NCI-H446 treated with DMSO at 0.1 percent for 48 hours (cell line): ENCODE measurements around the gene SOX4.
"Not testable (repeated sequence)": the region's sequence is repeated elsewhere in the genome, so short reads cannot be mapped to it uniquely, and the experiment has no call there.

ENCODE experiments used
- DNase-seq: peaks from one replicate; lab custom pipeline; 2025; lab: John Stamatoyannopoulos, UW

Gene SOX4

DNA sequence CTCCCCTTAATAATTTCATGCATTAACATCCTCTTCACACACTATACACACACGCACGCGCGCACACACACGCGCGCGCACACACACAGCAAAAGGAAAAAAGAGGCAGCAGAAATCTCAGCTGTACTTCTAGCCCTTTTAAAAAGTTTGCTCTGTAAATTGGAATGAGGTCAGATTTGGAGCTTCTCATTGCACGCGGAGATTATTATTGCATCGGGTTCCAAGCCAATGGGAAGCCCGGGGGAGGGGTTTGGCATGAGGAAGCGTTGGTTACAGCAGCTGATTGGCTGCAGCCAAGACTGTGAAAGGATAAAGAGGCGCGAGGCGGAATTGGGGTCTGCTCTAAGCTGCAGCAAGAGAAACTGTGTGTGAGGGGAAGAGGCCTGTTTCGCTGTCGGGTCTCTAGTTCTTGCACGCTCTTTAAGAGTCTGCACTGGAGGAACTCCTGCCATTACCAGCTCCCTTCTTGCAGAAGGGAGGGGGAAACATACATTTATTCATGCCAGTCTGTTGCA is at the start of gene SOX4:
SOX4 (plus strand) TSS at position 340 of the 515 bp plus-strand sequence. CDS start 784 bp downstream, outside the sequence.
- DNase-seq, result peak; percentile 99

DNA sequence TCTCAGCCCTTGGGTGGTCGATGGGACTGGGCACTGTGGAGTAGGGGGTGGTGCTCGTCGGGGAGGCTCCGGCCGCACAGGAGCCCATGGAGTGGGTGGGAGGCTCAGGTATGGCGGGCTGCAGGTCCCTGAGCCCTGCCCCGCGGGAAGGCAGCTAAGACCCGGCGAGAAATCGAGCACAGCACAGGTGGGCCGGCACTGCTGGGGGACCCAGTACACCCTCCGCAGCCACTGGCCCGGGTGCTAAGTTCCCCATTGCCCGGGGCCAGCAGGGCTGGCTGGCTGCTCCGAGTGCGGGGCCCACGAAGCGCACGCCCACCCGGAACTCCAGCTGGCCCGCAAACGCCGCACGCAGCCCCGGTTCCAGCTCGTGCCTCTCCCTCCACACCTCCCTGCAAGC is 41.3 kb upstream of the SOX4 start:
- DNase-seq, result not testable (repeated sequence)

DNA sequence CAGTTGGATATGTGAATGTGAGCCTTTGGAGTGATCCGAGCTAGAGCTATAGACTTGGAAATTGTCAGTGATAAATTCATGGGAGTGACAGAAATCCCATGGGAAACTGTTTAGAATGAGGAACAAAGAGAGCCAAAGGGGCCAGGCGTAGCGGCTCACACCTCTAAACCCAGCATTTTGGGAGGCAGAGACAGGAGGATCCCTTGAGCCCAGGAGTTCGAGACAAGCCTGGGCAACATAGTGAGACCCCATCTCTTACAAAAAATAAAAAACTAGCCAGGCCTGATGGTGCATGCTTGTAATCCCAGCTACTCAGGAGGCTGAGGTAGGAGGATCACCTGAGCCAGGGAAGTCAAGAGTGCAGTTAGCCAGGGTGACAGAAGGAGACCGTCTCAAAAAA is 39.3 kb upstream of the SOX4 start:
- no peak for DNase-seq

DNA sequence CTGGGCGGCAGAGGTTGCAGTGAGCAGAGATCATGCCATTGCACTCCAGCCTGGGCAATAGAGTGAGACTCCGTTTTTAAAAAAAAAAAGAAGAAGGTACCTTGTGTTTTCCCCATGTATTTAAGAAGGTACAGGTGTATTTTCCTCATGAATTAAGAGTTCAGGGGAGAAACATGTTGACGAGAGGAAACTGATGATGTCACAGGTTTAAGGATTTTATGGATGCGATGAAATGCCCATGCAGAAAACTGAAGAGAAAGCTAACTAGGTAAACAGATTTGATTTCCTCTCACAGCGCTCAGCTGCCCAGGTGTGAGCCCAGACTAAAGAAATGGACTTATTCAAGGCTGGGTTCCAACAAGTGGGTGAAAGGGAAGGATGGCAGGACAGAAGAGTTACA is 38.4 kb upstream of the SOX4 start:
- no peak for DNase-seq

DNA sequence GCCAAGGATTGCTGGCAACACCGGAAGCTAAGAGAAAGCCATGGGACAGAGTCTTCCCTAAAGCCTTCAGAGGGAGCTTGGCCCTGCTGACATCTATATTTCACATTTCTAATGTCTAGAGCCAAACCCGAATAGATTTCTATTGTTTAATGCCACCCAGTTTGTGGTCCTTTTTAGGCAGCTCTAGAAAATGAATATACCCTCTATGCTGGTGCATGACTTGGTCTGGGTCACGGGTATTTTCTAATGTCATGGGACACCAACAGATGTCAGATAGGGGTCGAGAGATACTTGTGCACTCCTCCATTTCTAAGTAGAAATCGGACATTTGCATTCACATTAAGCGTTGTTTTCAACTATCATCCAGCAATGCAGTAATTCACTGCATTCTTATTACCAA is 37.0 kb upstream of the SOX4 start:
- DNase-seq, result no peak

DNA sequence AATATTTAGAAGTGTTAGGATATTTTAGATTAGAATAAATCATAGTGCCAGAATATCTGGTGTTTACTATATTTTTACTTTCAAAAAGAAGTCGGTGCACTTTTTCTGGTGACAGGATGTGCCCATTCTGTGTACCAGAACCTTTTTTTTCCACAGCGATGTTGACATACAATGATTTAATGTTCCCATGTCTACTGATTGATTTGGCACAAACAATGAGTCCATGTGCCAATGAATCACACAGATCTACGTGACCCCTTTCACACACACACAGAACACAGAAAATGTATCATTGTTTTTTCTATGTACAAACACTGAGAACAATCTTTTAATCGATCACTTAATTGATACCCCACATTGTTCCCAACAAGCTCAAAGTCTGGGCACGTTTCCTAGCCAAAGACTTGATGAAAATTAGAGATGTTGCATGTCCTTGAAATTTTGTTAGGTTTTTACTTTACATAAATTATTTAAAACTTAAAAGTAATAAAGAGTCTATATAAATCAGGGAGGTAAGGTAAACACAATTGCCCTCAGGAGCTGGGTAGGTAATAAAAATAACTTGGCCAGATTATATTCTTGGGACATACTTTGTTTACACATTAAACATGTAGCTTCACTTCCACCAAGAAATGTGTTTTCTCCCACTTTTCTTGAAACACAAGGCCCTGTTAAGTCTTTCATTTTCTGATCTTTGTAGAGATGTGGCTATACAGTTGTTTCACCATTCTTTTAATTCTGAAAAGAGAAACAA is 36.4 kb upstream of the SOX4 start:
- peak; percentile 30 for DNase-seq

DNA sequence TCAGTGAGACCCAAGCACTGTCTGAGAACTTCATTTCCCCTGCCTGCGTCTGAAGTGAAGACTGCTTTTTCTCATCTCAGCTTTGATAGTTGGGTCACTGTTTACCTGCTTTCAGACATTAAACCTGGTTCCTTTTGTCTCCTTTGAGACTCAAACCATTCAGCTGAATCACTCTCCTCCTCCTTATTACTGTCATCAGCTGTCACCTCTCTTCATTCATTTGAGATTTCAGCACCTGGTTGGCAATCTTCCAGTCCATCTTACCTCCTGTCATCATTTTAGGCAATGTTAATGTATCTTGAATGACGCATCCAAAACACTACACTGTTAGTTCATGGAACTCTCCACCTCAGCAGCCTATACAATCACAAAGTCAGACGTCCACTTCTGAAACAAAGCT is 34.3 kb upstream of the SOX4 start:
- DNase-seq, result no peak

DNA sequence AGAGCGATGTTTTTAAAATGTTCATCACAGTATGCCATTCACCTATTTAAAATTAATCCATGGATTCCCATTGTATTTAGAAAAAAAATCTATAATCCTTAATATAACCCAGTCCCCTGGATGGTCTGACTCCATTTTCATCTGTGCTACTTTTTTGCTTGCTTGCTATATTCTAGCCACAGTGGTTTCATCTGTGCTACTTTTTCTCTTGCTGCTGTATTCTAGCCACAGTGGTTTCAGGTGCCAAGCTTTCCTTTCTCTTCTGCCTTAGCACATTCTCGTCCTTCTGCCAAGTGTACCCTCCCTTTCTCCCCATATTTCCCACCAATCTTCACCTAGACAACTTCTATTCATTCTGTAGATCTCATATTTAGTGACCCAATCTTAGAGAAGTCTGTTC is 33.3 kb upstream of the SOX4 start:
- no peak for DNase-seq

DNA sequence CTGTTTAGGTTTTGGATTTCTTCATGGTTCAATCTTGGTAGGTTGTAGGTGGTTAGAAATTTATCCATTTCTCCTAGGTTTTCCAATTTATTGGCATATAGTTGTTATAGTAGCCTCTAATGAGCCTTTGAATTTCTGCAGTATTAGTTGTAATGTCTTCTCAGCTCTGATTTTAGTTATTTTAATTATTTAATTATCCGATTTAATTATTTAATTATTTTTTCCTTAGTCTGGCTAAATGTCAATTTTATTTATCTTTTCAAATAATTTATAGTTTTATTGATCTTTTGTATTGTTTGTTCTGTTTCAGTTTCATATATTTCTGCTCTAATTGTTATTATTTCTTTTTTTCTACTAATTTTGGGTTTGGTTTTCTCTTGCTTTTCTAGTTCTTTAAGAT is 28.1 kb upstream of the SOX4 start:
- no peak for DNase-seq

DNA sequence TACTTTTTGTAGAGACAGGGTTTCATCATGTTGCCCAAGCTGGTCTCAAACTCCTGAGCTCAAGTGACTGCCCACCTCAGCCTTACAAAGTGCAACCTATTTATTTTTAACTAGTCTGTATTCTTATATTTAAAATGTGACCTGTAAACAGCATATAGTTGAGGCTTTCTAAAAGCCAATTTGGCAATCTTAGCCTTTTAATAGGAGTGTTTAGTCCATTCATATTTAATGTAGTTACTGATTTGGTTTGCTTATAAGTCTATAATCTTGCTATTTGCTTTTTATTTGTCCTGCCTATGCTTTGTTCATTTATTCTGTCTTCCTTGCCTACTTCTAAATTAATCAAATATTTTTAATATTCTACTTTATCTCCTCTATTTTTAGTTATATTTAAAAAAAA is 15.0 kb upstream of the SOX4 start:
- no peak for DNase-seq

DNA sequence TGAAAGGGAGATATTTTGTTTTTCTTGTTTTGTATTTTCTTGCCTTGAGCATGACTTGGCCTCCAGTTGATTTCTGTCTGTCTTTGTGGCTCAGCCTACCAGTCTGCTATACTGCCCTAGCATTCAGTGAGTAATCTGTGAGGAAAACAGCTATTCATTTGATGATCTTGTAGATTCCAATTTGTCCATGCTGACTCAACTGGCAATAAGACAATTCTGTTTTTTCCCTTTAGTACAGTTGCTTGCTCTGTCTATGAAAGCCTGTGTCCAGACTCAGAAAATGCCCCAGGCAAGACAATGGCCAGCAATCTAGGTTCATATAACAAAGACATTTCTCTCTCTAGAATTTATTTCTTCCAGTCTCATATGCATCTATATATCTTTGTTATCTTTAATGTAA is 10.9 kb upstream of the SOX4 start:
- DNase-seq, result no peak

DNA sequence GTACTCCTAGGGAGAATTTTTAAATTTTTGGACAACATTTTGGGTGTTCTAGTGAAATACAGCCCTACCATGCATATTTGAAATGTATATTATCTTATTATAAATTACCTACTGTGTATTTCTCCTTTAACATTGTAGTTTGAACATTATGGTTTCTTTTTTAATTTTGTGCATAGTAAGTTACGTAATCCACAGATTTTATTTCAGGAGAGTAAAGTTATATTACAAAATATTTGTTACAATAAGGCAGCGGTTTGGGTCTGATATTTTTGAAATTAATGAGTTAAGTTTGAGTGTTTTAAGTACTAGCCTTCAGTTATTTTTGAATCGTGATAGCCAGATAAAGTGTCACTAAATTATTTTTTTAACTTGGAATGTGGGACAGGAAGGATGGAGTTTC is 7.3 kb upstream of the SOX4 start:
- DNase-seq, result no peak

DNA sequence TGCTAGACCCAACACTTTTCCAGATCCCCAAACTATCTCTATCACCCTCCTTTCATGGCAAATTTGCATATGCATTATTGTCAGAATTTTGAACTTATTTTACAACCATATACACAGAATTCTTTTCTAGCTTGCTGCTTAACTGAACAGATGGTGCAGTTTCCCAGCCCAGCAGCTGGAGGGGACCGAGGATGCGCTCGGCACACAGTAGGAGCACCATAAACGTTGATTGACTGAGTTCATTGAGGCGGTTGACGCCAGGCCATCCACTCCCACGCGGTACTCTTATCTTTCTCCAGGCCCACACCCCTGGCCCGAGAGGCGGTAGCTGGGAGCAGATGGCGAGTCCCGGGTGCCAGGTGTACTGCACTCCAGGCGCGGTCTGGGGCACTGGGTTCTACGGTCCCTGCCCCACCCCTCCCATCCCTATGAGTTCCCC is 6.8 kb upstream of the SOX4 start:
- peak; percentile 68 for DNase-seq

DNA sequence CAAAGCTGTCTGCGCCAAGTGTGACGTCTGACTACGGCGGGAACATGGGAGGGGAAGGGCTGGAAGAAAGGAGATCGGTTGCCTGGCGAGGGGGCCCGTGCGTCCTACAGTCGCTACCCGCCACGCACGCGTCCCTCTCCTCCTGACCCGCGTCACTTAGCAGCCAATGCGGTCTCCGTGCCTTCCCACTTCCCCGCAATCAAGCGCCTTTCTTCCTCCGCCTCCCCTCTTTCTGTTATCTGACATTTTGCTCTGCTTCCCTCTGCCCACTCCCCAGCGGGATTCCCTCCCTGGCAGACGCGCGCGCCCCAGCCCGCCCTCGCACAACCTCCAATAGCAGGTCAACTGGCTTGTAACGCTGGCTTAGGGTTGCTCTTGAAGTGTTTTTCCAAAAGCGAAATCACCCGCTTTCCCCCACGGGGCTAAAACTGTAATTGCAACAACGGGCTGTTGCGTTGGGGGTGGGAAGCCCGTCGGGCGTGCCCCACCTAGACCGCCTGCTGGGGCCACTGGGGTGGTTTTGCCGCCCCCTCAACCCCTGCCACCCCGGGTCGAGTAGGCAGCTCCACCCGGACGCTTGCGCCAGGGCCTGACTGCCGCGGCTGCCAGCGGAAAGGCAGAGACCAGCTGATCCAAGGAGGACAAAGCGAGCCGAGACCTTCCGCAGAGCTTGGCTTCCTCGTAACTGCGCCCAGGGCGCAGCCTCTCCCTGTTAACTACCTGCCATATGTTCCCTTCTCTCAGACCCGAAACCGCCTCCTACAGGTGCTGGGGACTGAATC is 6.2 kb upstream of the SOX4 start:
- DNase-seq, result peak; percentile 64

DNA sequence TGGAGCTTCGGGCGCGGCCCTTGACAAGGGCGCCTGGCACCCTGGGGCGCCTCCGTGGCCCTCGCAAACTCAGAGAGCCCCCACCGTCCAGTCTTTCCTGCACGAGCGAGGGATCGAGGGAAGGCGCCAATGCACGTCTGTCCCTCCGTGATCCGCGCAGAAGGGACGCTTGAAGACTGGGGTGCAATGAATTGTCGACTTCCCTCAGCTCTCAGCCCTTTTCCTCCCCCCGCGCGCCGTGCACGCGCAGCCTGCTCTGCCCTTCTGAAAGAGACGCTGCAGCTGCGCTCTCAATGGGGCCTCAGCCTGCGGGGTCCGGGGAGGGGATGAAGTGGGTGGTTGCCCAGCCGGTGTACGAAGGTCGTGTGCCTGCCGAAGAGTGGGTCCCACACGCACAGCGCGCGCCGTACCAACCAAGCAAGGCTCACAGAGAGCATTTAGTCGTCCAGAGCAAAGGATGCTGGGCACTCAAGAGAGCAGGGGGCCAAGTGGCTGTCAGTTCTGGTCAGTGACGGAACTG is 5.5 kb upstream of the SOX4 start:
- DNase-seq, result no peak

DNA sequence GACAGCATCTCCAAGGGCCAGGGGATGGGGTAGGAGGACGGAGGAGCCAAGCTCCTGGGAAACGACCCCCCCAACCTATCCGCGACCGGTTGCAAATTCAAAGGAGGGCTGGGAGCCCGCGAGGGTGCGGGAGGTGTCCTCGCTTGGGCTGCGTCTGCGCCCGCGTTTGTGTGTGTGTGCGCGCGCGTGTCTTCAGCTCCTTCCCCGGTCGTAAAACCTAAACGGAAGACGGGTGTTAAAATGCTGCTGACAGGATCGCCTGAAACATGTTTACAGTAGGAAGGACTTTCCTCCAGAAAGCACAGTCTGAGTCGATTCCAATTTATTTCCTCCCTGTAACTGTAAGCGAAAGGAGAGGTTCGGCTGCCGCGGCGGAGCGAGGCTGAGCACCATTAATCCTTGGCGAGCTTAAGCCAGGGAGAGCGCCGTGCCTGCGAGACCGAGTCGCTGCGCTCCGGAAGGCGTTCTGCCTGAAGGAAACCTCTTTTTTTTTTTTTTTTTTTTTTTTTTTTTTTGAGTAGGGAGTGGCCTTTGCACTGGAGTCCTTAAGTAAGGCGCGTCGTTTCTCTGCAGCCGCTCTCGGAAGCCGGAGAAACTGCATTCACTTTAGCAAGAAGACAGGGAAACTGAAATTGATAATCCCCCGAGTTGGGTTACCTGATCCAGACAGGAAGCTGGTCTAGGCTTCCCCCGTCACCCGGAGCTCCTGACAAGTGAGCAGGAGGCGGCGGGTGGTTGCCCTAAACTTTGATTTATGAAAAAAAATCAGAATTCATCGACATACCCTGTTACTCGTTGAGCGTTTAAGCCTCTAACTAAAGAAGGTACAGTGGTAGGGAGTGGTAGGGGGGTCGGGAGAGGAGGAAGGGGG is 4.8 kb upstream of the SOX4 start:
- DNase-seq, result peak; percentile 75

DNA sequence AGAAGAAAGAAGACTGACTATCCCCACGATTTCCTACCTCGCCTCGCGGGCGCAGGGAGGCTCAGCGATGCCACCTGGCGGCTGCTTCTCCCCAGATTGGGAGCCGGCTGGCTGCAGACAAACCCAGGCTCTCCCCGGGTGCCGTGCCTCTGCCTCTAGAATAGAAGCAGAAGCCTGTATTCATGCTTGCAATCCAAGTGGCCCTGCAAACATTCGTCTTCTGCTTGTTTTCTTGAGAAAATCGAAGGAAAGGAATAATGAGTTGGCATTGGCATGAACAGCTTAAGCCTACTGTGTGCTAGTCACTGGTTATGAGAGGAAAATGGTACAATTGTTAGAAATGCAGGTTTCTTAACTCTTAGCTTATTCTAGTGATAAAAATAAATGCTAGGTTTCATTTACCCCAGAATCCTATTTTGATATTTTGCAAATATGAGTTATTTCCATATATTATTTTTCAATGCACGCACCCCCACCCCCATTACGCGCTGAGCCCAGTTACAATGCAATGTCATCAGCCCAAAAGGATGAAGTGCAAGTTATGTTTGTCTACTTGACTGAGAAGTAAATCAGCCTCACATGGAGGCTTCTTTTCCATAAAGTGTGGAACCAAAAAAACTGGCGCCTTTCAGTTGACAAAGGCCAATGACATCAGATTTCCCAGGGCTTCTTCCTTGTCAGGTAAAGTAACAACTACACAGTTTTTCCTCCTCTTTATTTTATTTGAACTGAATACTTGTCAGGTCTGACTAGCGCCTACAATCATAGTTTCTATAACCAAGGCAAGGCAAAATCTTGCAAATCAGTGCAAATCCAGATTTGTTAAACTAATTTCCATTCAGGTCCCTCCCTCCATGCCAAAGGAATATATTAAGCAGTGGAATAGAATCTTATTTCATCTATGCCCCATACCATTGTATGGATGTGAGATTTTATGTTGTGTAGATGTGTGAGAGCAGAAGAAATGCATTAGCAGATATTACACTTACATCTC is 3.9 kb upstream of the SOX4 start:
- DNase-seq, result peak; percentile 77

DNA sequence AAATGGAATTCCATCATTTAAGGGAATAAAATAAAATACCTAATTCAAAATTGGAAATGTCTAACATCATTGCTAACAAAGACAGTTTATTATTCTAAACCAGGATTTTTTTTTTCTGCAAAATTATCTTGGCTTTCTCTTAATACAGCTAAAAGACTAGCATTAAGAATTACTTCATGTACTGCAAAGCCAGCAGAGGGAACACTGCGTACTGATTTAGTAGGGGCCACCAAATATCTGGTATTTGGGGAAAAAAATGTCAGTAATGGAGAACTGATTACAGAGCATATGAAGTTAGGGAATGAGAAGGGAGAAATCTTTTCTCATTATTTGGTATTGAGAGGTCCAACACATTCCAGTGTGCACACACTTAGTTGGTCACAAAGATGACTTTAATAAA is 3.2 kb upstream of the SOX4 start:
- DNase-seq, result no peak

DNA sequence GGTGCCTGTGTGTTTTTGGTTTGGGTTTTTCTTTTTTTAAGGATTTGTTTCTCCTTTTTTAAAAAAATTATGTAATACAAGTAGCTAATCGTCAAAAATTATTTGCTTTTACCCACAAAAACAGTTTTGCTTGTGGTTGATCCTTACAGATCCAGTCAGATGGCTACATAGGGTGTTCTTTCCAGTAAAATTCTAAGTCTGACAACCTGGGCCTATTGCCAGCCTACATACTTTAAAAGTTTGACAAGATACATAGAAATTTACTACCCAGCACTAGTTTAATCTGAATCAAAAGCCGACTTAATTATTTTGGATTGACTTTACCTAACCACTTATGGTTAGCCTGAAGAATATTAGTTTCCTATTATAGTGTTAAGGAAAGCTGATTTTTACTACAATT is 2.1 kb upstream of the SOX4 start:
- no peak for DNase-seq

DNA sequence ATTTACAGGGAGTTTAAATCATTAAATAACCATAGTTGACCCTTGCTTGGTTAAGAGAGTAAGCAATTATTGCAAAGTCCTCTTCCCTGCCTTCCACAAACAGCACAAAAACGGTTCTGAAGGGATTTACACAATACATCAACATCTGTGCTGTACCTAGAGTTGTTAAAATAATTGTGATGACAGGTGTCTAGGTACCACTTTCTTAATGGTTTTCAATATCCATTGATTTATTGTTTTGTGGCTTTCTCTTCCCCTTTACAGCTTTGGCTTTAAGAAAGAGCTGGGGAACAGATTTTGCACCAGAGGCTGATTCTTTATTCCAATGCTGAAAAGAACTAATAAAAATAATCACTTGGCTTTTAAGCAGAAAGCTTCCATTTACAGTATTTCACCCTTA is 598 bp upstream of the SOX4 start:
- DNase-seq, result no peak

DNA sequence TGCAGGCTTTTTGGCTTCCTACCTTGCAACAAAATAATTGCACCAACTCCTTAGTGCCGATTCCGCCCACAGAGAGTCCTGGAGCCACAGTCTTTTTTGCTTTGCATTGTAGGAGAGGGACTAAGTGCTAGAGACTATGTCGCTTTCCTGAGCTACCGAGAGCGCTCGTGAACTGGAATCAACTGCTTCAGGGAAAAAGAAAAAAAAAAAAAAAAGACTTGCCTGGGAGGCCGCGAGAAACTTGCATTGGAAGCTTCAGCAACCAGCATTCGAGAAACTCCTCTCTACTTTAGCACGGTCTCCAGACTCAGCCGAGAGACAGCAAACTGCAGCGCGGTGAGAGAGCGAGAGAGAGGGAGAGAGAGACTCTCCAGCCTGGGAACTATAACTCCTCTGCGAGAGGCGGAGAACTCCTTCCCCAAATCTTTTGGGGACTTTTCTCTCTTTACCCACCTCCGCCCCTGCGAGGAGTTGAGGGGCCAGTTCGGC is 420 bp downstream of the SOX4 start:
- DNase-seq, result no peak
